Mucosa of rectum (tissue), 2 donors: ENCODE results near the gene POLR2C.
"Not testable (repeated sequence)": the region's sequence is repeated elsewhere in the genome, so short reads cannot be mapped to it uniquely, and the experiment has no call there.

Experiments used
- H3K27ac ChIP-seq, 2 donors: one replicate each; pipeline ENCODE4 v1.7.0; 2013; ENCODE audit warnings: inconsistent platforms in 2 of 2, low read depth in 2 of 2, low read length in 2 of 2
- H3K27me3 ChIP-seq, 2 donors: one replicate each; pipeline ENCODE4 v1.7.0; 2013; ENCODE audit warnings: low read length in 2 of 2; ENCODE audit not compliant: control insufficient read depth in 2 of 2, insufficient read depth in 2 of 2
- H3K36me3 ChIP-seq, 2 donors: one replicate each; pipeline ENCODE4 v1.7.0; 2013; ENCODE audit warnings: low read length in 2 of 2; ENCODE audit not compliant: control insufficient read depth in 2 of 2, insufficient read depth in 2 of 2
- H3K4me1 ChIP-seq, 2 donors: one replicate each; pipeline ENCODE4 v1.7.0; 2013; ENCODE audit warnings: low read length in 2 of 2, mild to moderate bottlenecking in 1 of 2; ENCODE audit not compliant: control insufficient read depth in 2 of 2, insufficient read depth in 2 of 2
- H3K4me3 ChIP-seq, 2 donors: one replicate each; pipeline ENCODE4 v1.7.0; 2013; ENCODE audit warnings: low read length in 2 of 2
- H3K9ac ChIP-seq, 2 donors: one replicate each; pipeline ENCODE4 v1.7.0; 2013; ENCODE audit warnings: low read length in 2 of 2, low read depth in 1 of 2, mild to moderate bottlenecking in 1 of 2
- H3K9me3 ChIP-seq, 2 donors: one replicate each; pipeline ENCODE4 v1.7.0; 2013; ENCODE audit warnings: low read length in 2 of 2; ENCODE audit not compliant: control insufficient read depth in 2 of 2
- donor health status: healthy.
- donor health status: Normal muscosa, but diverticular disease.

POLR2C gene

DNA sequence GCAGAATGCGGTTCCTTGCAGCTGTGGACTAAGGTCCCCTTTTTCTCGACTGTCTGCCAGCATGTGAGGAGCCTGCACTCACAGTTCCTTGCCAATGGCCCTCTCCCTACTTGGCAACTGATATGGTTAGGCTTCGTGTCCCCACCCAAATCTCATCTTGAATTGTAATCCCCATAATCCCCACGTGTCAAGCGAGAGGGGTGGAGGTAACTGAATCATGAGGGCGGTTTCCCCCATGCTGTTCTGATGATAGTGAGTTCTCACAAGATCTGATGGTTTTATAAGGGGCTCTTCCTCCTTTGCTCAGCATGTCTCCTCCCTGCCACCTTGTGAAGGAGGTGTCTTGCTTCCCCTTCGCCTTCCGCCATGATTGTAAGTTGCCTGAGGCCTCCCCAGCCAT, 35.2 kb upstream of the POLR2C start:
- peaks cover 31 to 47% of the 10 kb centered on the region in 2 donors for H3K36me3 ChIP-seq
- H3K4me1 ChIP-seq: peaks cover 0 to 2% of the 10 kb centered on the region in 2 donors
- no peaks in the 10 kb centered on the region for H3K9me3 ChIP-seq
- no peak overlapping the region for H3K4me3 ChIP-seq
- H3K9ac ChIP-seq: no peak overlapping the region
- H3K27me3 ChIP-seq: no peaks in the 10 kb centered on the region
- no peak overlapping the region for H3K27ac ChIP-seq

DNA sequence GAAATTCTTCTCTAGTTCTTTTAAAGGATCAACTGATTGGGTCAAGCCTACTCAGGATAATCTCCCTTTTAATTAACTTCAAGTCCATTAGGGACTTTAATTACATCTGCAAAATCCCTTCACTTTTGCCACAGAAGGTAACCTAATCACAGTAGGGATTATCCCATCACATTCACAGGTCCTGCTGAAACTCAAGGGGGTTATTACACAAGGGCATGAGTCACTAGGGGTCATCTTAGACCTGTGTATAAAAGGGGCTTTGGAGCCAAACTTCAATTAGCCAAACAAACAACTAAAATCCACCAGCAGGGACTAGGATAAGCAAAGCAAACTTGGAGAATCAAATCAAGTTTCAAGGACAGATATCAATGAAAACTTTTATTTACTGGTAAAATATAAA, 34.7 kb upstream of the POLR2C start:
- Histone ChIP-seq H3K4me3 (no peak overlapping the region), H3K9ac (no peak overlapping the region), H3K4me1 (peaks cover 0 to 3% of the 10 kb centered on the region in 2 donors), H3K36me3 (peaks cover 36 to 52% of the 10 kb centered on the region in 2 donors), H3K27ac (no peak overlapping the region), H3K27me3 (no peaks in the 10 kb centered on the region), H3K9me3 (no peaks in the 10 kb centered on the region)

DNA sequence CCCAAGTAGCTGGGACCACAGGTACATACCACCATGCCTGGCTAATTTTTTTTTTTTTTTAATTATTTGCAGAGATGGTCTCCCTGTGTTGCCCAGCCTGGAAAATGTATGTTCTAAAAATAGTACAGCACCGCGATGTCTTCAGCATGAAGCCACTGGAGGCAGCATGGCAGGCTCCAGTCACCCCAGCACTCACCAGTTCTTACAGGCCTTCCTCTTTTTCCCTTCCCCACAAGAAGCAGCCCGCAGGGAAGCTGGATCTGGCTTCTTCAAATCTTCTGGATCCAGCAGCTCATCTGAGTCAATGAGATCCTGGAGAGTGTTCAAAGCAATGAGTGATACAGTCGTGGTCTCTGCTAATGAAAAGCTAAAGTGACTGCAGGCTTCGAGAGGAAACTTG, 31.5 kb upstream of the POLR2C start:
- peaks cover 0 to 3% of the 10 kb centered on the region in 2 donors for H3K4me1 ChIP-seq
- H3K9me3 ChIP-seq: no peaks in the 10 kb centered on the region
- H3K27ac ChIP-seq: no peak overlapping the region
- H3K36me3 ChIP-seq: peaks cover 65 to 80% of the 10 kb centered on the region in 2 donors
- H3K9ac ChIP-seq: no peak overlapping the region
- no peaks in the 10 kb centered on the region for H3K27me3 ChIP-seq
- H3K4me3 ChIP-seq: no peak overlapping the region

DNA sequence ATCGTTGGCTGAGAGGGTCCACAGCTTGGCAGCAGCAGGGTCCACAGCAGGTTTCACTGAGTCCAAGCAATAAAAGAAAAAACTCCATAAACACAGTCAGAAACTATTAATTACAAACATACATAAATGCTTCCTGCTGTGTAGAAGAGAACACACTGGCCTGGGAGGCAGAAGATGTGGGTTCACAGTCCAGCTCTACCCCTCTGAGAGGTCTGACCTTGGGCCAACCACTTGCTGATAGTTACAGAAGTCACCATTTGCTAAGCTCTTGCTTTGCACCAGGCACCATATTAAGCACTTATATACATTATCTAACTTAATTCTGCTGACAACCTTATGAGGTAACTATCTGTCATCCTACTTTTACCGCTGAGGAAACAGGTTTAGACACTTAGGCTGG, 30.0 kb upstream of the POLR2C start:
- Histone ChIP-seq H3K9ac (no peak overlapping the region), H3K27ac (no peak overlapping the region), H3K36me3 (peaks cover 67 to 76% of the 10 kb centered on the region in 2 donors), H3K27me3 (no peaks in the 10 kb centered on the region), H3K4me3 (no peak overlapping the region), H3K9me3 (no peaks in the 10 kb centered on the region), H3K4me1 (peaks cover 0 to 3% of the 10 kb centered on the region in 2 donors)

DNA sequence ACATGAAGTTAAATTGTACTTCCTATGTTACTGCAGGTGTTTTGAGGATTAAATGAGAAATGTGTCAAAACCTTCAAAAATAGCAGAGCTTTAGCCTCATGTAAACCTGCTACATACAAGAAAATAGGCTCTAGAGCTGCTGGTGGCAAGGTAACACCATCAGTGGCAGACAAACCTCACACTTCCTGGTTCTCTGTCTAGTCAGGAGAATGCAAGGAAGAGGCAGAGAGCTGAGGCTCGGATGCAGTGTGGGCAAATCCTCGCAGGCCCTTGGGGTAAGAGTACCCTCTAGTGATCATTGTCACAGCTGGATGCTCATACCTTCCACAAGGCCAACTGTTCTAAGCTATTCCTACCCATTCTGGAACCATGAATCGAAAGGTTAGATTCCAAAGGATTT, 29.5 kb upstream of the POLR2C start:
- H3K4me3 ChIP-seq: no peak overlapping the region
- H3K36me3 ChIP-seq: peaks cover 71 to 72% of the 10 kb centered on the region in 2 donors
- no peaks in the 10 kb centered on the region for H3K9me3 ChIP-seq
- no peaks in the 10 kb centered on the region for H3K27me3 ChIP-seq
- H3K9ac ChIP-seq: no peak overlapping the region
- no peak overlapping the region for H3K27ac ChIP-seq
- peaks cover 0 to 3% of the 10 kb centered on the region in 2 donors for H3K4me1 ChIP-seq

DNA sequence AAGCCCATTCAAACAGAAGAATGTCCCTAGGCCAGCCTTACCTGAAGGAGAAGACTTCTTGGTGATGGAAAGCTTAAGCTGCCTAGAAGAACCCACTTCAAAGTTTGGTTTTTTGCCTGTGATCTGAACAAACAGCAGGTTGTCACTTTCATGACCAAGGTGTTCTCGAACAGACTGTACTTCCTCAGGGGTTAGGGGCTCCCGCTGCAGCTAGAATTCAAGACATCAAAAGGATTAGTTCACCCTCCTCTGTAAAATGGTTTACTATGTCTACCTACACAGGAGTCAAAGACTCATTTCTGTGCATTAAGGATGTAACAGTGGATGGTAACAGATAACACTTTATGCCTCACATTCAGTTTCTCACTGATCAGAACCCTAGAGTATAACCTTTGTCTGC, 28.5 kb upstream of the POLR2C start:
- Histone ChIP-seq H3K27ac (no peak overlapping the region), H3K27me3 (no peaks in the 10 kb centered on the region), H3K4me1 (peaks cover 0 to 3% of the 10 kb centered on the region in 2 donors), H3K9me3 (no peaks in the 10 kb centered on the region), H3K36me3 (peaks cover 69 to 70% of the 10 kb centered on the region in 2 donors), H3K4me3 (no peak overlapping the region), H3K9ac (no peak overlapping the region)

DNA sequence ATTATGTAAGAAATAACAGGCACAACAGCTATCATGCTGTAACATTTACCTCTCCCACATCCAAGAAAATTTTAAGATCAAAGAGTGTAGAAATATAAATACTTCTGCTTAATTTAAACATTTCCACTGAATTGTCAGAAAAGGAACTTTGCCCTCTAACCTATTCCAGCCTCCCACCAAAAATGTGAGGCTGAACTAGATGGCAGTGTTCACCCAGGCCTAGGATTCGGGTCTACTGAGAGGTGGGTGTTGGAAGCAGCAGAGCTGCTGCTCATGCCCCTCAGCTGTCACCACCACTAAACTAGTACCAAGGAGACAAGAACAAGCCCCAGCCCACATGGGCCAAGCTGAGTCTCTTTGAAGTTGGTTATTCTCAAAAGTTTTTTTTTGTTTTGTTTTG, 26.6 kb upstream of the POLR2C start:
- H3K27me3 ChIP-seq: no peaks in the 10 kb centered on the region
- no peak overlapping the region for H3K27ac ChIP-seq
- no peaks in the 10 kb centered on the region for H3K9me3 ChIP-seq
- H3K4me1 ChIP-seq: peaks cover 0 to 3% of the 10 kb centered on the region in 2 donors
- H3K9ac ChIP-seq: no peak overlapping the region
- H3K36me3 ChIP-seq: peaks cover 62 to 63% of the 10 kb centered on the region in 2 donors
- H3K4me3 ChIP-seq: no peak overlapping the region

DNA sequence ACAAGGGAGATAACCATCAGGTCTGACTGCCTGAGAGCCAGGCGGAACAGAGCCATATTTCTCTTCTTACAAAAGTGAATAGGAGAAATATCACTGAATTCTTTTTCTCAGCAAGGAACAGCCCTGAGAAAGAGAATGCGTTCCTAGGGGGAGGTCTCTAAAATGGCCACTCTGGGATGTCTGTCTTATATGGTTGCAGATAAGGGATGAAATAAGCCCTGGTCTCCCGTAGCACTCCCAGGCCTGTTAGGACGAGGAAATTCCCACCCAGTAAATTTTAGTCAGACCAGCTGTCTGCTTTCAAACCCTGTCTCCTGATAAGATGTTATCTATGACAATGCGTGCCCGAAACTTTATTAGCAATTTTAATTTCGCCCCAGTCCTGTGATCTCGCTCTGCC, 22.5 kb upstream of the POLR2C start:
- H3K4me3 ChIP-seq, H3K27me3 ChIP-seq, H3K9me3 ChIP-seq, H3K9ac ChIP-seq, H3K4me1 ChIP-seq, H3K27ac ChIP-seq: not testable (repeated sequence)
- H3K36me3 ChIP-seq: peaks cover 26 to 27% of the 10 kb centered on the region in 2 donors

DNA sequence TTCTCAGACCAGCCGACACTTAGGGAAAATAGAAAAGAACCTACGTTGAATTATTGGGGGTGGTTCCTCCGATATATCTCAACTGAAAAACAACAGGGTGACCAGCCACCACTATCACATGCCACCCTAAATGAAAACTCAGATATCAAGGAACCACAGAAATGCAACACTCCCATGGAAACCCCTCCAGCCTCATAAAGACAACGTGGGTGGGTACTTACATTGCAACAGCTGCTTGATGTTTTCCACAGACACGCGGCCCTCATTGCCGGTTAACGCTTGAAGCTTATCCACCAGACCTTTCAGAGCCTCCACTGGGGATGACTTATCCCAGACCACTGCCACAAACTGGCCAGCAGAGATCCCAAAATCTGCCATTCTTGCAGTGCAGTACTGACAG, 21.9 kb upstream of the POLR2C start:
- H3K27ac ChIP-seq: not testable (repeated sequence)
- peaks cover 22% of the 10 kb centered on the region in 2 donors for H3K36me3 ChIP-seq

DNA sequence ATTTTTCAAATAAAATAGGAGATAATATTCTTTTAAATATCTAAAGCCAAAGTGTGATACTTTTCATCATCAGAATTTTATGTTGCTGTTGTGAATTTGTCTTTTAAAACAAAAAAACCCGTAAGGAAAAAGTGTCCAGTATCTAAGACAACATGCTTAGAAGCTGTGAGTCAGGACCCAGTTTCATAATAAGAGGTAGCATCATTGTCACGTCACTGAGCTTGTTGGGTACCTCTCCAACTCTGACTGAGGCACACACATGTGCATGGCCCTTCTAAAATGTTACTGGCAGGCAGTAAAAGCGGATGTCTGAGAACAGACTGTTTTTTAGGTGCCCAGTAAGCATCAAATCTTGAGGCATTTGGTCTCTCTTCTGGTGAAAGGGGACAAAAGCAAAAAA, 17.8 kb upstream of the POLR2C start:
- peaks cover 11 to 14% of the 10 kb centered on the region in 2 donors for H3K4me1 ChIP-seq
- peaks cover 0 to 6% of the 10 kb centered on the region in 2 donors for H3K36me3 ChIP-seq
- H3K27me3 ChIP-seq: no peaks in the 10 kb centered on the region
- no peak overlapping the region for H3K27ac ChIP-seq
- H3K4me3 ChIP-seq: no peak overlapping the region
- H3K9ac ChIP-seq: no peak overlapping the region
- no peaks in the 10 kb centered on the region for H3K9me3 ChIP-seq

More for the DNA sequence above, 21.9 kb upstream of the POLR2C start:
- not testable (repeated sequence) for H3K4me3 ChIP-seq, H3K4me1 ChIP-seq, H3K9ac ChIP-seq, H3K9me3 ChIP-seq, H3K27me3 ChIP-seq

DNA sequence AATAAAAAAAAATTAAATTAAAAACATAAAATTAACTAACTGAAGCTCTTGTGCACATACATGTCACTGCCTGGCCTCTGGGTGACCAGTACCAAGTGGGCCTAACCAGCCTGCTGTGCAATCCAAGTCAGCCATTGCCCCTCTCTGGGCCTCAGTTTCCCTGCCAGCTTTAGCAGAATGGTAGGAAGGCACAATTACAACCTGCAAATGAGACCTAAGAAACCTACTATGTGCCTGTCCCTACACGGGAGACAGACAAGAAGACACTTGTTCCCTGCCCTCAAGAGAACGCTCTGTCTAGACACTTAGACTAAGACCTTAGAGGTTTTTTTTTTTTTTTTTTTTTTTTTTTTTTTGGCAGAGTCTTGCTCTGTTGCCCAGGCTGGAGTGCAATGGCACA, 17.0 kb upstream of the POLR2C start:
- H3K4me3 ChIP-seq: no peak overlapping the region
- no peaks in the 10 kb centered on the region for H3K27me3 ChIP-seq
- no peaks in the 10 kb centered on the region for H3K9me3 ChIP-seq

More for the DNA sequence above, 17.0 kb upstream of the POLR2C start:
- peaks cover 0 to 6% of the 10 kb centered on the region in 2 donors for H3K36me3 ChIP-seq
- no peak overlapping the region for H3K9ac ChIP-seq
- no peak overlapping the region for H3K27ac ChIP-seq
- peaks cover 11 to 14% of the 10 kb centered on the region in 2 donors for H3K4me1 ChIP-seq
